ENCODE results near the gene DRC1. TPM values are rescaled to one million over a fixed set of nuclear protein-coding genes. Genes with fewer than 3 reads are reported as not detected.

The DRC1 gene
- total RNA-seq, 1 experiment from 2014 or later, result not detected

- Mint-ChIP-seq H3K27me3 (ENCODE audit: low read depth) (peaks cover 6% of the 10 kb centered on the region), H3K9me3 (peaks cover 0 to 4% of the 10 kb centered on the region in 2 experiments; a peak in 1 of 5 replicates), H3K4me3 (no peak overlapping the region), H3K27ac (no peak overlapping the region), H3K36me3 (ENCODE audit: insufficient read depth in 1 of 3, low read depth in 3 of 3) (peaks cover 0 to 2% (median 0%) of the 10 kb centered on the region in 3 experiments; a peak in 2 of 7 replicates), H3K4me1 (peaks cover 8 to 17% of the 10 kb centered on the region in 2 experiments)
- no peak overlapping the region for H3K56ac ChIP-seq (ENCODE audit: insufficient read length, low read depth, low read length)
- no peak overlapping the region for H4K5ac ChIP-seq (ENCODE audit: insufficient read length, low read depth, low read length)
- H3K18ac ChIP-seq (ENCODE audit: insufficient read length, low read depth, low read length), result peak overlapping the region; percentile 34
- H2BK15ac ChIP-seq (ENCODE audit: low read depth, low read length), result no peak overlapping the region
- no CpG with 5 or more reads among the region's 22 CpGs for WGBS (ENCODE audit: extremely low coverage, insufficient read length, low lambda C conversion rate)
- DNase-seq, result no peak
- no peak overlapping the region for H3T11ph ChIP-seq (ENCODE audit: low read length)
- peak overlapping the region; percentile 31; the same call in 1 of the 2 replicates for H3K14ac ChIP-seq (ENCODE audit: insufficient read depth, low read length)
- H3K79me2 ChIP-seq (ENCODE audit: insufficient read depth, low read length), result no peaks in the 10 kb centered on the region
- H3K23me2 ChIP-seq (ENCODE audit: insufficient read length, low read depth, low read length, poor library complexity, severe bottlenecking), result no peaks in the 10 kb centered on the region
- no peak overlapping the region for H3K27ac ChIP-seq (ENCODE audit: insufficient read length, low read depth, low read length)
- H3K79me1 ChIP-seq (ENCODE audit: insufficient read depth, low read depth, low read length, poor library complexity, severe bottlenecking), result no peaks in the 10 kb centered on the region
- H3K9me3 ChIP-seq (ENCODE audit: control insufficient read depth, low read depth, low read length), result no peaks in the 10 kb centered on the region
- H2BK120ac ChIP-seq (ENCODE audit: low read depth, low read length, poor library complexity, severe bottlenecking), result no peak overlapping the region
- no peak overlapping the region for H4K8ac ChIP-seq (replicated peaks; ENCODE audit: insufficient read length, low read depth, low read length)
- TF ChIP-seq, protein P1, sequence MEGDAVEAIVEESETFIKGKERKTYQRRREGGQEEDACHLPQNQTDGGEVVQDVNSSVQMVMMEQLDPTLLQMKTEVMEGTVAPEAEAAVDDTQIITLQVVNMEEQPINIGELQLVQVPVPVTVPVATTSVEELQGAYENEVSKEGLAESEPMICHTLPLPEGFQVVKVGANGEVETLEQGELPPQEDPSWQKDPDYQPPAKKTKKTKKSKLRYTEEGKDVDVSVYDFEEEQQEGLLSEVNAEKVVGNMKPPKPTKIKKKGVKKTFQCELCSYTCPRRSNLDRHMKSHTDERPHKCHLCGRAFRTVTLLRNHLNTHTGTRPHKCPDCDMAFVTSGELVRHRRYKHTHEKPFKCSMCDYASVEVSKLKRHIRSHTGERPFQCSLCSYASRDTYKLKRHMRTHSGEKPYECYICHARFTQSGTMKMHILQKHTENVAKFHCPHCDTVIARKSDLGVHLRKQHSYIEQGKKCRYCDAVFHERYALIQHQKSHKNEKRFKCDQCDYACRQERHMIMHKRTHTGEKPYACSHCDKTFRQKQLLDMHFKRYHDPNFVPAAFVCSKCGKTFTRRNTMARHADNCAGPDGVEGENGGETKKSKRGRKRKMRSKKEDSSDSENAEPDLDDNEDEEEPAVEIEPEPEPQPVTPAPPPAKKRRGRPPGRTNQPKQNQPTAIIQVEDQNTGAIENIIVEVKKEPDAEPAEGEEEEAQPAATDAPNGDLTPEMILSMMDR (conservative IDR thresholded peaks at IDR 0.05), result no peak
- H3K4me1 ChIP-seq (ENCODE audit: insufficient read depth, low read length), result no peaks in the 10 kb centered on the region; the same call in 1 of the 2 replicates
- H2BK12ac ChIP-seq (ENCODE audit: insufficient read length, low read depth, low read length), result no peak overlapping the region
- no peak overlapping the region for H2BK20ac ChIP-seq (ENCODE audit: low read depth, low read length, poor library complexity, severe bottlenecking)
- H3K4me2 ChIP-seq (ENCODE audit: insufficient read depth, insufficient read length, low read length), result no peak overlapping the region
- H4K20me1 ChIP-seq (ENCODE audit: control insufficient read depth, insufficient read depth, insufficient read length), result no peaks in the 10 kb centered on the region
- H3K9ac ChIP-seq (ENCODE audit: extremely low read depth, insufficient read length, low read length), result no peak overlapping the region
- no peak overlapping the region for H2AK5ac ChIP-seq (ENCODE audit: insufficient read length, low read length)
- H3K4ac ChIP-seq (ENCODE audit: low read depth, low read length), result no peak overlapping the region
- H3K27me3 ChIP-seq (ENCODE audit: insufficient read depth, low read length), result no peaks in the 10 kb centered on the region
- H2BK5ac ChIP-seq (ENCODE audit: insufficient read length, low read length), result no peak overlapping the region
- no peak overlapping the region for H4K91ac ChIP-seq (ENCODE audit: insufficient read length, low read depth, low read length)
- no peak overlapping the region for H2AFZ ChIP-seq (ENCODE audit: low read length)
- no peak overlapping the region for H3K23ac ChIP-seq (ENCODE audit: insufficient read length, low read depth, low read length)
Measured at GRCh38 chr2:26475832-26476501, 74.2 kb downstream of the DRC1 start.
